H1 (cell line): Measurements from ENCODE around the gene TMEM126B. TPM values are rescaled to one million over a fixed set of nuclear protein-coding genes. Genes with fewer than 3 reads are reported as not detected.

Experiments used
- CTCF ChIA-PET: fragments of 300-600 bp; sonication (Branson Sonifier 250); formaldehyde crosslinking; loops from one replicate; lab custom pipeline; 2021; ENCODE audit not compliant: partially characterized antibody; lab: Charles Lee
- POLR2A ChIA-PET: fragments of 300-600 bp; sonication (Branson Sonifier 250); formaldehyde crosslinking; loops from one replicate; lab custom pipeline; 2021; ENCODE audit warnings: inconsistent platforms; ENCODE audit not compliant: partially characterized antibody; lab: Charles Lee
- DNase-seq, 2 experiments: peaks; one replicate each; pipeline versions ENCODE4 v3.0.0 to v3.0.0-alpha.2; 2010 to 2022; ENCODE audit warnings: low spot score in 2 of 2, low read depth in 1 of 2, mixed read lengths in 1 of 2
- FAIRE-seq: peaks from 2 replicates; lab custom pipeline; 2011; peaks lifted over from hg19 to GRCh38; lab: Jason Lieb, UNC
- H2AFZ ChIP-seq: 2 replicates; pipeline ENCODE4 v1.8.1; 2012; ENCODE audit warnings: low read length, inconsistent platforms
- H2AK5ac ChIP-seq: 2 replicates; pipeline ENCODE4 v1.6.1; 2013; ENCODE audit warnings: low read depth, low read length
- H2BK120ac ChIP-seq: replicated peaks from 2 replicates; pipeline ENCODE3; 2013; ENCODE audit warnings: low read depth, low read length, inconsistent platforms
- H2BK12ac ChIP-seq: 2 replicates; pipeline ENCODE4 v1.6.1; 2013; ENCODE audit warnings: low read depth, low read length
- H2BK15ac ChIP-seq: 2 replicates; pipeline ENCODE4 v1.6.1; 2013; ENCODE audit warnings: low read length
- H2BK20ac ChIP-seq: 2 replicates; pipeline ENCODE4 v1.6.1; 2013; ENCODE audit warnings: low read length
- H2BK5ac ChIP-seq: 2 replicates; pipeline ENCODE4 v1.6.1; 2013; ENCODE audit warnings: low read depth, low read length
- H3K14ac ChIP-seq: 2 replicates; pipeline ENCODE4 v1.6.1; 2013; ENCODE audit warnings: inconsistent platforms; ENCODE audit not compliant: insufficient read length
- H3K18ac ChIP-seq: 2 replicates; pipeline ENCODE4 v1.6.1; 2013; ENCODE audit warnings: low read length; ENCODE audit errors: extremely low read depth
- H3K23ac ChIP-seq: 2 replicates; pipeline ENCODE4 v1.6.1; 2013; ENCODE audit warnings: inconsistent platforms; ENCODE audit not compliant: insufficient read length
- H3K23me2 ChIP-seq: 2 replicates; pipeline ENCODE4 v1.6.1; 2013; ENCODE audit warnings: low read depth, low read length
- H3K27ac ChIP-seq: 2 replicates; pipeline ENCODE4 v1.6.1; 2011; ENCODE audit warnings: low read depth, low read length, inconsistent platforms
- H3K27me3 ChIP-seq, 4 experiments: replicated peaks in 1 of 4; 1 replicate in 1 of 4; 2 replicates in 3 of 4; pipeline versions ENCODE4 v1.6.1 to v1.8.1; 2011 to 2013; ENCODE audit warnings: low read length in 3 of 4, mild to moderate bottlenecking in 3 of 4, inconsistent platforms in 2 of 4, mixed read lengths in 2 of 4, moderate library complexity in 1 of 4; ENCODE audit not compliant: control insufficient read depth in 3 of 4, insufficient read depth in 3 of 4; ENCODE audit errors: extremely low read depth in 1 of 4
- H3K36me3 ChIP-seq, 4 experiments: 2 replicates each; pipeline versions ENCODE4 v1.6.1 to v1.8.1; 2011 to 2013; ENCODE audit warnings: mild to moderate bottlenecking in 4 of 4, low read length in 3 of 4, moderate library complexity in 2 of 4, control low read depth in 1 of 4, inconsistent platforms in 1 of 4; ENCODE audit not compliant: insufficient read depth in 4 of 4, control insufficient read depth in 2 of 4
- H3K4ac ChIP-seq: replicated peaks from 2 replicates; pipeline ENCODE3; 2013; ENCODE audit warnings: low read length, low read depth, mixed read lengths, inconsistent platforms; ENCODE audit not compliant: insufficient read length
- H3K4me1 ChIP-seq, 4 experiments: replicated peaks in 1 of 4; 1 replicate in 1 of 4; 2 replicates in 3 of 4; pipeline versions ENCODE4 v1.6.1 to v1.8.1; 2011 to 2013; ENCODE audit warnings: low read length in 3 of 4, inconsistent platforms in 2 of 4, mixed read lengths in 1 of 4; ENCODE audit not compliant: insufficient read depth in 4 of 4, control insufficient read depth in 3 of 4
- H3K4me2 ChIP-seq, 2 experiments: 2 replicates each; pipeline versions ENCODE4 v1.6.1 to v1.8.1; 2011 to 2013; ENCODE audit warnings: low read depth in 2 of 2, low read length in 2 of 2, control low read depth in 1 of 2, inconsistent platforms in 1 of 2, mild to moderate bottlenecking in 1 of 2; ENCODE audit not compliant: insufficient read depth in 1 of 2
- H3K4me3 ChIP-seq, 4 experiments: fragments of 200-600, 300-600 bp in 1 of 4; sonication (generic), shearing (Covaris generic), sonication (Bioruptor Twin) in 1 of 4; 2 replicates each; pipeline versions ENCODE4 v1.5.1 to v1.8.1; 2011 to 2016; ENCODE audit warnings: low read length in 4 of 4, low read depth in 3 of 4, control low read depth in 2 of 4, inconsistent platforms in 2 of 4, mild to moderate bottlenecking in 2 of 4, mixed read lengths in 1 of 4, moderate library complexity in 1 of 4; ENCODE audit not compliant: insufficient read depth in 2 of 4; ENCODE audit errors: extremely low read depth in 1 of 4
- H3K56ac ChIP-seq: replicated peaks from 2 replicates; pipeline ENCODE3; 2013; ENCODE audit warnings: low read depth, mild to moderate bottlenecking, mixed read lengths, low read length, inconsistent platforms; ENCODE audit not compliant: insufficient read length
- H3K79me1 ChIP-seq: 2 replicates; pipeline ENCODE4 v1.6.1; 2013; ENCODE audit warnings: low read depth, low read length, control low read depth
- H3K79me2 ChIP-seq, 2 experiments: 2 replicates each; pipeline versions ENCODE4 v1.6.1 to v1.8.1; 2012 to 2013; ENCODE audit warnings: low read length in 2 of 2, mild to moderate bottlenecking in 2 of 2, inconsistent platforms in 1 of 2; ENCODE audit not compliant: insufficient read depth in 2 of 2, control insufficient read depth in 1 of 2
- H3K9ac ChIP-seq, 4 experiments: replicated peaks in 1 of 4; 1 replicate in 1 of 4; 2 replicates in 3 of 4; pipeline versions ENCODE4 v1.6.1 to v1.8.1; 2011 to 2013; ENCODE audit warnings: low read depth in 3 of 4, low read length in 3 of 4, control low read depth in 2 of 4, mild to moderate bottlenecking in 2 of 4, moderate library complexity in 2 of 4, inconsistent platforms in 1 of 4; ENCODE audit errors: extremely low read depth in 1 of 4
- H3K9me3 ChIP-seq, 2 experiments: 2 replicates each; pipeline versions ENCODE4 v1.6.1 to v1.8.1; 2012 to 2013; ENCODE audit warnings: mild to moderate bottlenecking in 2 of 2, moderate library complexity in 2 of 2, control low read depth in 1 of 2, inconsistent platforms in 1 of 2, low read depth in 1 of 2, low read length in 1 of 2, mixed read lengths in 1 of 2; ENCODE audit not compliant: insufficient read depth in 2 of 2
- H4K20me1 ChIP-seq, 2 experiments: replicated peaks in 1 of 2; 2 replicates each; pipeline versions ENCODE3 to v1.8.1; 2011 to 2013; ENCODE audit warnings: inconsistent platforms in 2 of 2, low read length in 2 of 2, mild to moderate bottlenecking in 1 of 2; ENCODE audit not compliant: insufficient read depth in 2 of 2, control insufficient read depth in 1 of 2
- H4K5ac ChIP-seq: 2 replicates; pipeline ENCODE4 v1.6.1; 2013; ENCODE audit warnings: low read length, low read depth, mixed read lengths, inconsistent platforms; ENCODE audit not compliant: insufficient read length
- H4K8ac ChIP-seq: 2 replicates; pipeline ENCODE4 v1.8.0; 2013; ENCODE audit warnings: mild to moderate bottlenecking, moderate library complexity, low read length, inconsistent platforms; ENCODE audit not compliant: insufficient read depth; ENCODE audit errors: extremely low read depth
- H4K91ac ChIP-seq: replicated peaks from 2 replicates; pipeline ENCODE3; 2013; ENCODE audit warnings: low read length, mixed read lengths, inconsistent platforms; ENCODE audit not compliant: insufficient read length
- BRCA1 ChIP-seq: IDR thresholded peaks from 2 replicates; pipeline ENCODE4 v1.6.1; 2012; ENCODE audit warnings: low read depth, low read length, improper control_type of control experiment
- CBX5 ChIP-seq: fragments of 300-800, 300-1000 bp; sonication (generic); IDR thresholded peaks from 2 replicates; pipeline ENCODE4 v1.7.1; 2016; ENCODE audit warnings: antibody characterized with exemption, low read length, low read depth
- CHD1 ChIP-seq: IDR thresholded peaks from 2 replicates; pipeline ENCODE4 v1.6.1; 2012; ENCODE audit warnings: low read depth, low read length, improper control_type of control experiment
- HDAC6 ChIP-seq: IDR thresholded peaks from one replicate; pipeline ENCODE4 v1.7.1; 2012; ENCODE audit warnings: low read depth, mild to moderate bottlenecking, inconsistent platforms, low read length, moderate library complexity
- JUN ChIP-seq: IDR thresholded peaks from 2 replicates; pipeline ENCODE4 v1.6.1; 2011; ENCODE audit warnings: low read depth, mild to moderate bottlenecking, improper control_type of control experiment, low read length
- NANOG ChIP-seq: IDR thresholded peaks from 2 replicates; pipeline ENCODE4 v1.6.1; 2011; ENCODE audit warnings: low read length, low read depth, mild to moderate bottlenecking, inconsistent platforms; ENCODE audit not compliant: insufficient read depth, poor library complexity, severe bottlenecking
- POLR2AphosphoS5 ChIP-seq: IDR thresholded peaks from 2 replicates; pipeline ENCODE4 v1.6.1; 2011; ENCODE audit warnings: low read depth, low read length
- RBBP5 ChIP-seq: IDR thresholded peaks from 2 replicates; pipeline ENCODE4 v1.7.1; 2012; ENCODE audit warnings: low read depth, mild to moderate bottlenecking, inconsistent platforms, low read length, moderate library complexity, borderline replicate concordance
- TEAD4 ChIP-seq: IDR thresholded peaks from 2 replicates; pipeline ENCODE4 v1.6.1; 2012; ENCODE audit warnings: low read depth, low read length, inconsistent platforms, mixed read lengths
- WGBS, 2 experiments: shearing (Covaris generic) in 1 of 2; methylation state at CpG; one replicate each; pipeline versions ENCODE4 v1.1.6 to v1.1.7; 2013 to 2015; ENCODE audit warnings: low lambda C conversion rate in 2 of 2, mixed read lengths in 2 of 2, inconsistent platforms in 1 of 2, low coverage in 1 of 2, missing lambda C conversion rate in 1 of 2; ENCODE audit not compliant: insufficient replicate concordance in 2 of 2, insufficient coverage in 1 of 2, insufficient read length in 1 of 2; ENCODE audit errors: extremely low coverage in 1 of 2, missing lambda C conversion rate in 1 of 2; 5-methylcytosine and 5-hydroxymethylcytosine counted together
- polyA plus RNA-seq, 7 experiments: library from polyadenylated mRNA; depleted of rRNA in 3 of 7; stranded (reverse) in 5 of 7; unstranded in 2 of 7; fragments of >200 nt in 5 of 7; fragments of 200-250 nt in 2 of 7; gene quantifications; 1 replicate in 5 of 7; 2 replicates in 1 of 7; 4 replicates in 1 of 7; pipeline versions ENCODE4 v1.2.1 to v1.2.3, GENCODE V29; 2011 to 2013; ENCODE audit warnings: missing spikeins in 2 of 7, mixed read lengths in 2 of 7
- total RNA-seq: library from RNA; stranded (reverse); fragmentation: NEBNext Ultra II Directional; extraction: Animal tissue kit (Norgen Biotek cat#: 25700); gene quantifications from 2 replicates; pipeline ENCODE4 v1.2.1, GENCODE V29; 2021
- TF ChIP-seq, protein P1 (sequence below): IDR thresholded peaks from 2 replicates; pipeline ENCODE4 v1.6.1; 2012; ENCODE audit warnings: inconsistent platforms
- TF ChIP-seq, protein P2 (sequence below): IDR thresholded peaks from 2 replicates; pipeline ENCODE4 v1.6.1; 2012; ENCODE audit warnings: low read length, inconsistent platforms

The TMEM126B gene
- total and polyA plus RNA-seq, 2 of the 8 experiments (the other 6 are each of a cell fraction or from before 2014, with no cell fraction given) = 85.6 to 101 TPM

DNA sequence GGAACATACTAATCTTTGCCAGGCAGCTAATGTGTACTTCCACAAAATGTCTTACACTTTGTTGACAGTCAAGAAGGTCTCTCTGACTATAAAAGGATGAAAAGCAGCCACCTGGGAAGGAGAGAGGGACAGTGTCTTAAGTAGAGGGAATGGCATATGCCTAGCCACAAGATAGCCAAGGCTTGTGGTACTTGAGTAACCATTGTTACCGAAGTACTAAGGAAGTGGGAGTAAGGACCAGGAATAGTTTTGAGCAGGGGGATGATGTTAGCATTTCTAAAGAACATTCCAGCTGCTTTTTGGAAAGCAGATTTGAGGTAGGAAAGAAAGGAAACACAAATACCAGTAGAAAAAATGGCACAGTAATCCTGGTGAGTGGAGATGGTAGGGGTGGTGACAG, 22.7 kb downstream of the TMEM126B start:
- no peaks in the 10 kb centered on the region for H3K9me3 ChIP-seq
- H2AK5ac ChIP-seq = no peak overlapping the region
- H2AFZ ChIP-seq = no peak overlapping the region
- ChIA-PET CTCF (no interaction called here), POLR2A (interaction anchor here (0.8 to 6.3 kb wide), 5 partner anchors 8 to 25 kb away, joined by 3 to 45 read pairs (median 9); partner anchors contain the start of gene CREBZF)
- H3K23me2 ChIP-seq = 0 out of 2 replicates have a peak, but pooled peaks cover 4% of the 10 kb centered on the region
- no peak overlapping the region for H3K23ac ChIP-seq
- TF ChIP-seq, protein P1, sequence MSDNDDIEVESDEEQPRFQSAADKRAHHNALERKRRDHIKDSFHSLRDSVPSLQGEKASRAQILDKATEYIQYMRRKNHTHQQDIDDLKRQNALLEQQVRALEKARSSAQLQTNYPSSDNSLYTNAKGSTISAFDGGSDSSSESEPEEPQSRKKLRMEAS = no peak
- TF ChIP-seq, protein P2, sequence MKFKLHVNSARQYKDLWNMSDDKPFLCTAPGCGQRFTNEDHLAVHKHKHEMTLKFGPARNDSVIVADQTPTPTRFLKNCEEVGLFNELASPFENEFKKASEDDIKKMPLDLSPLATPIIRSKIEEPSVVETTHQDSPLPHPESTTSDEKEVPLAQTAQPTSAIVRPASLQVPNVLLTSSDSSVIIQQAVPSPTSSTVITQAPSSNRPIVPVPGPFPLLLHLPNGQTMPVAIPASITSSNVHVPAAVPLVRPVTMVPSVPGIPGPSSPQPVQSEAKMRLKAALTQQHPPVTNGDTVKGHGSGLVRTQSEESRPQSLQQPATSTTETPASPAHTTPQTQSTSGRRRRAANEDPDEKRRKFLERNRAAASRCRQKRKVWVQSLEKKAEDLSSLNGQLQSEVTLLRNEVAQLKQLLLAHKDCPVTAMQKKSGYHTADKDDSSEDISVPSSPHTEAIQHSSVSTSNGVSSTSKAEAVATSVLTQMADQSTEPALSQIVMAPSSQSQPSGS = no peak
- TF ChIP-seq CHD1 = no peak
- TF ChIP-seq CBX5 = no peak
- no peak for TF ChIP-seq BRCA1
- TF ChIP-seq POLR2AphosphoS5 = no peak
- TF ChIP-seq RBBP5 = no peak
- no peak for TF ChIP-seq TEAD4
- TF ChIP-seq HDAC6 = no peak
- no peak for TF ChIP-seq JUN
- no peak for TF ChIP-seq NANOG
- H3K9ac ChIP-seq = no peak overlapping the region
- no peak overlapping the region for H3K4me3 ChIP-seq
- H3K27me3 ChIP-seq = peaks cover 0 to 1% (median 0%) of the 10 kb centered on the region in 4 experiments; a peak in 1 of 7 replicates
- peaks cover 0 to 2% of the 10 kb centered on the region in 2 experiments for H4K20me1 ChIP-seq
- 95% methylated on average over 1 of the region's 1 CpG; no CpG with 5 or more reads in 1 of the 2 experiments for WGBS, 2 experiments
- peaks cover 0 to 6% of the 10 kb centered on the region in 2 experiments; a peak in 1 of 4 replicates for H3K79me2 ChIP-seq
- H2BK12ac ChIP-seq = no peak overlapping the region
- no peak overlapping the region for H2BK120ac ChIP-seq
- H3K4me1 ChIP-seq = peaks cover 0 to 5% (median 0%) of the 10 kb centered on the region in 4 experiments; a peak in 4 of 7 replicates
- no peak overlapping the region for H3K4ac ChIP-seq
- no peak overlapping the region for H3K27ac ChIP-seq
- H3K18ac ChIP-seq = no peak overlapping the region
- no peak overlapping the region for H3K4me2 ChIP-seq
- H3K36me3 ChIP-seq = peaks cover 0 to 10% (median 5%) of the 10 kb centered on the region in 4 experiments; a peak in 3 of 8 replicates
- H4K8ac ChIP-seq = no peak overlapping the region
- DNase-seq (no peak), FAIRE-seq (no peak)
- H4K91ac ChIP-seq = no peak overlapping the region
- H2BK15ac ChIP-seq = no peak overlapping the region
- no peak overlapping the region for H2BK5ac ChIP-seq
- no peaks in the 10 kb centered on the region for H3K79me1 ChIP-seq
- no peak overlapping the region for H3K14ac ChIP-seq
- no peak overlapping the region for H4K5ac ChIP-seq
- H2BK20ac ChIP-seq = no peak overlapping the region
- H3K56ac ChIP-seq = no peak overlapping the region
